HG02884 (cell line): ENCODE data around the gene LRRC28.

ENCODE experiments used
- ATAC-seq: cut with Tn5 transposase; IDR thresholded peaks from one replicate; pipeline ENCODE4 v1.9.1; 2021; ENCODE audit warnings: mild to moderate bottlenecking, moderate library complexity; ENCODE audit not compliant: unreplicated experiment

LRRC28 gene

GRCh38 chr15:99414755-99415731 is 163.8 kb downstream of the LRRC28 start:
- no peak for ATAC-seq

DNA sequence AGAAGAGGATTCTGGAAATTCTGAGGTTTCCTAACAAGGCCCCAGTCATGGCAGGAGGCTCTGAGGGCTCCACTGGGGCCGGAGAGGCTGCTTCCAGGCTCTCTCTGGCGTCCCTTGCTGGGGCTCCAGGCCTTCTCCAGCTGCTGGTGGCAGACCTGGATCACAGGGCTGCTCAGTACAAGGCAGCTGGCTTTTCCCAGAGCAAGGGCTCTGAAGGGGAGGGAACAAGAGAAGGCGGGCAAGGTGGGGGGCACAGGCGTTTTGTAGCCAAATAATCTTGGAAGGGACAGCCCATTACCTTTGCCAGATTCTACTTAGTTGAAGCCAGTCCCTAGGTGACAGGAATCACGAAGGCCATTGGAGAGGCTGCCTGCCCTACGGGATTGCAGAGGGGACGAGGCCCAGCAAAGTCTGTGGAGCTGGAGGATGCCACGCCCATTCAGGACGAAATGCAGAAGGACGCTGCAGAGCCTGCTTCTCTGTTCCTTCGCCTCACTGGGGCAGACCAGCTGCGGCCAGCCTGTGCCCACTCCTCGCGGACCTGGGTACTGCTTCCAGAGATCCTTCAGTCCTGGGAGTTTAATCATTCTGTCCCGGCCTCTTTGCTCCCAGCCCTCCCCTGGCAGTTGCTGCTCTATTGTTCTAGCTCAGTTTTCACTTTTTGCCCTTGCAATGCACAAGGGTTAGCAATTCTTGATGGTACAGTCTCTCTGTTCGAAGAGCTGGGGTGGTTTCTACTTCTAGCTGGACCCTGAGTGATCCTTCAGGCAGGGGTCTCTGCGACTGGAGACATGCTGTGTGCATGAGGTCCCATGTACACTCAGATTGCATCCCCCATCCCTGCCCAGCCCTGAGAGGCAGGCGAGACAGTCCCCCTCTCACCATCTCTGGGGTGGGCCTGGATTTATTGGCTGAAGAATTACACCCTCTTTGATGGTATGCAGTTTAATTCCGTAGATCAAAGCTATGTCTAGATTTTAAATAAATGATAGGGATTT is 165.2 kb downstream of the LRRC28 start:
- ATAC-seq = no peak

DNA sequence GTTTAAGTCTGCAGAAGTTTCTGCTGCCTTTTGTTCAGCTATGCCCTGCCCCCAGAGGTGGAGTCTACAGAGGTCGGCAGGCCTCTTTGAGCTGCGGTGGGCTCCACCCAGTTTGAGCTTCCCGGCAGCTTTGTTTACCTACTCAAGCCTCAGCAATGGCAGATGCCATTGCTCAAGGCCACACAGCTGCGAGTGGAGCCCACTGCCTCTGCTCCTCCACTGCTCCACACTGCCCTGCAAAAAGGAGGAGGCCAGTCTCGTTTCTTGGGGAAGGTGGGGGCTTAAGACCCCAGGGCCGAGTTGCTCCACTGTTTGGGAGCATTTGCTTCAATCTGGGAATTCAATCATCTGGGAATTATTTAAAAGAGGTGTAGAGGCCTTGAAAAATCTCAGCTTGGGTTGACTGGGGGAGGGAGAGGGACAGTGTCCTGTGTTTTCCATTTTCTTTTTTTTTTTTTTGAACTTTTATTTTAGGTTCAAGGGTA is 169.9 kb downstream of the LRRC28 start:
- ATAC-seq = no peak

DNA sequence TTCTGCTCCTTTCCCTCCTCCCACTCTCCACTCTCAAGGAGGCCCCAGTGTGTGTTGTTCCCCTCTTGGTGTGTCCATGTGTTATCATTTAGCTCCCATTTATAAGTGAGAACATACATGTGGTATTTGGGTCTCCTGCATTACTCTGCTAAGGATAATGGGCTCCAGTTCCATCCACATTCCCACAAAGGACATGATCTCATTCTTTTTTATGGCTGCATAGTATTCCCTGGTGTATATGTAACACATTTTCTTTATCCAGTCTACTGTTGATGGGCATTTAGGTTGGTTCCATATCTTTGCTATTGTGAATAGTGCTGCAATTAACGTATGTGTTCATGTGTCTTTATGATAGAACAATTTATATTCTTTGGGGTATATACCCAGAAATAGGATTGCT is 170.5 kb downstream of the LRRC28 start:
- no peak for ATAC-seq

DNA sequence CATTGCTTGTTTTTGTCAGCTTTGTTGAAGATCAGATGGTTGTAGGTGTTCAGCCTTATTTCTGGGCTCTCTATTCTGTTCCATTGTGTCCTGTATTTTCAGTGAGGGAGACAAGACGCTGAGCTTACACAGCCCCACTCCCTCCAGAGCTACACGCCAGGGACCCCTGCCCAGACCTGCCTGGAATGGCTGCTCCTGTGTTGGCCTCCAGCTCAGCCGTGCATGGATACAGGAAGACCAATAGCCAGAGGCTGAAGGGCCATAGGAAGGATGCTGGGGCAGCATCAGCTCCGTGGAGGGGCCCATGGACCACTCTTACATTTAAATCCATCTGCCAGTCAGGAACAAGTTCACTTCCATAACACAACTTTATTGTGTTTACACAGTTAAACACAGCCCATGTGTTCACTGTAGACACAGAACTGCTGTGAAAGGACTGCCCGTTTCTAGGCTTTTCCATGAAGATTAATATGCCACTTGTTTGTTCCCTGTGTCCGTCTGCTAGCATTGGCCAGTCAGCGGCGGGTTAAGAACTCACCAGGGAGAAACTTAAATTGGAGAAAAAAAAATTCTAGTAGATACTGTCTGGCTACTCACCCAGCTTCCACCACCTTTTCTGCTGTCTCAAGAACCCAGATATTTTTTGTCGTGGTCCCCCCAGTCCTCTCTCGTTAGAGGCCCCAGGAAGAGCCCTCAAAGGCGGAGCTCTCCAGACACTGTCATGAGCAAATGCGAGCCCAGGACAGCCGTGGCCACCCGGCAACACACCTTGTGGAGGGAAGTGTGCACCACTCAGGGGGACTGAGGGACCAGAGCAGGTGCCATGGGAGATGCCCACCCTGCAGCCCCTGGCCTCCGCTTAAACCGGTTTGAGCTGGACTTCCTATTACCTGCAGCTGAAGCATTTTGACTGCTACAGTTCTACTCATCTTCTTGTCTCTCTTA is 172.2 kb downstream of the LRRC28 start:
- no peak for ATAC-seq

DNA sequence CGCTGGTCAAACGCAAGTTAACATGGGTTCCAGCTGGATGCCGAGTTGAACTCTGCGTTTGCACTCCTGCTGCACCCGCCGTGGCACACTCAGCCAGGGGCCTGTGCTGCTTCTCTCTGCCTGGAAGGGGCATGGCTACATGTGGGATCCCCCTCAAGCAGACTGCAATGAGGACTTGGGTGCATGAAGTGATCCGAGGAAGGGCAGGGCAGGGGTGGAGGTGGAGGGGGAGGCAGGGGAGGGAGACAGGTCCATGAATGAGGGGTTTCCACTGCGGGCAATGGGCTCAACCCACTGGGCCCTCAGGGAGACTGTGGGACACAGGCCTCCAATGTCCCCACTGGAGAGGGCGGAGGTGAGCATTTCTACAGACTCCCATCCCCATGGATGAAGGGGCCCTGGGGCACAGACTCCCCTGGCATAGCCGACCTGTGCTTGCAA is 172.9 kb downstream of the LRRC28 start:
- no peak for ATAC-seq

GRCh38 chr15:99424978-99425656 is 173.8 kb downstream of the LRRC28 start:
- peak; percentile 95 for ATAC-seq

- no peak for ATAC-seq
Measured at GRCh38 chr15:99425657-99426301, 174.5 kb downstream of the LRRC28 start.

DNA sequence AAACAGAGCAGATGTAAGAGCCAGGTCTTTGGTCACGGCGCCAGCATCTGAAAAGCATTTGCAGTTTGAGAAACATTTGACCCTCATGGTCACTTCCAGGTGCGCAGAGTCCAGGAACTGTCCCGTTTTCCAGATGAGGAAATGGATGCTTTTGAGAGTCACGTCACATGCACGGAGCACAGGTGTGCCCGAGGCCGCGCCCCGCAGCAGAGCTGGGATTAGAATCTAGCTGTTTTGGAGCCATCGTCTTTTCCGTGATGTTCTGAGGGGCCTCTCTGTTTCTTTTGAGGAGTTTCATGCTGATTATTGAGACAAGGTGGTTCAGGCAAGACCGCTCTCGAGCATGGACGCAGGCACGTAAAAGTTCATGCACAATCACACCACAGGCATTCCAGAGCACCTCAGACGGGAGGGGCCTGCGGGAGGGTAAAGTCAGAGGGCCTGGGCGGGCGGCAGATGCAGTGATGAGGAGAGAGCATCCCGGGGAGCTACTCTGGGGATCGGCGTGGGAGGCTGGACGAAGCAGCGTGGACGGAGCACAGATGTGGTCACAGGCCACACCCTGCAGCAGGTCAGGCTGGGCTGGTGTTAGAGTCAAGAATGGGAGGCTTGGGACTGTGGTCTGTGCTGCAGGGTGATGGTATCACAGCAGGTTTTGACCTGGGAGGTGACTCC is 175.3 kb downstream of the LRRC28 start:
- ATAC-seq = no peak

GRCh38 chr15:99427210-99427609 is 175.9 kb downstream of the LRRC28 start:
- no peak for ATAC-seq

GRCh38 chr15:99427668-99428361 is 176.5 kb downstream of the LRRC28 start:
- no peak for ATAC-seq

- ATAC-seq = no peak
Measured at GRCh38 chr15:99429681-99430081, 178.4 kb downstream of the LRRC28 start.

GRCh38 chr15:99430881-99431401 is 179.7 kb downstream of the LRRC28 start:
- ATAC-seq = no peak

GRCh38 chr15:99431661-99432091 is 180.4 kb downstream of the LRRC28 start:
- ATAC-seq = no peak

DNA sequence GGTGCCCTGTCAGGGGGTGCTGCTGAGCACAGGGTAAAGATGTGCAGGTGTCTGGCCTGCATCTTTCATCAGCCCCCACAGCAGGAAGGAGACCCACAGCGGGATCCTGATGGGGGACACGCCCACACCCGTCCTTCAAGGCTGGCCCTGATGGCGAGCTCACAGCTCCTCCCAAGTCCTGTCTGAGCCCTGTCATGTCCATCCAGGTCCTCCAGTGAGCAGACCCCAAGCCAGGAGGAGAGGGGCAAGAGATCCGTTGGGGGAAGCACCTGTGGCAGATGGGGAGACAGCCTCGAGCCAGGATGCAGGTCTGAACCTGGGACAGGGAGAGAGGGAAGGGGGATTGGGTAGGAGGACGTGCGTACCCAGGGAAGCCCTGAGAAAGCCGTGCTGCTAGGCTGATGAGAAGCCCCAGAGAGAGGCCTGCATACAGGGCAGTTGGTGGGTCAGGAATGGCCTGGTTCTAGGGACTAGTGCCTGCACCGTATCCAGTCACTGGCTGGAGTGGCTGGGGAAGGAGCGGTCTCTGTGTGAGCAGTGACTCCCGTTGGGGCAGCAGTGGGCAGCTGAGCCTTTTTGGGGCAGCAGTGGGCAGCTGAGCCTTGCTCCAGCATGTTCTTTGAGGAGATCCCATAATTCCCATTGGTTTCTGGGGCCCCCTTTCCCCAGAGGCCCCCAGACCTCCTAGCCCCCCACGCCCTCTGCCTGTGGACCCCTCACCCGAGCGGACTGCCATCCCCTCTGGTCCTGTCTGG is 181.2 kb downstream of the LRRC28 start:
- ATAC-seq = no peak

- ATAC-seq = peak; percentile 67
Measured at GRCh38 chr15:99433026-99433756, 181.9 kb downstream of the LRRC28 start.
